Duodenal mucosa (tissue), 2 donors: ENCODE data around the gene PLA2G7.

Experiments
- H3K27ac ChIP-seq: one replicate; pipeline ENCODE4 v1.7.0; 2013; ENCODE audit warnings: low read depth, low read length
- H3K27me3 ChIP-seq, 2 donors: one replicate each; pipeline ENCODE4 v1.7.0; 2013; ENCODE audit warnings: low read length in 2 of 2, control low read depth in 1 of 2; ENCODE audit not compliant: insufficient read depth in 2 of 2, control insufficient read depth in 1 of 2
- H3K36me3 ChIP-seq, 2 donors: one replicate each; pipeline ENCODE4 v1.7.0; 2013; ENCODE audit warnings: low read length in 2 of 2, control low read depth in 1 of 2; ENCODE audit not compliant: insufficient read depth in 2 of 2, control insufficient read depth in 1 of 2
- H3K4me1 ChIP-seq, 2 donors: one replicate each; pipeline ENCODE4 v1.7.0; 2013; ENCODE audit warnings: low read length in 2 of 2, control low read depth in 1 of 2; ENCODE audit not compliant: insufficient read depth in 2 of 2, control insufficient read depth in 1 of 2
- H3K4me3 ChIP-seq, 2 donors: one replicate each; pipeline ENCODE4 v1.7.0; 2013; ENCODE audit warnings: low read length in 2 of 2, low read depth in 1 of 2
- H3K9ac ChIP-seq, 2 donors: one replicate each; pipeline ENCODE4 v1.7.0; 2013; ENCODE audit warnings: low read length in 2 of 2, low read depth in 1 of 2
- H3K9me3 ChIP-seq, 2 donors: one replicate each; pipeline ENCODE4 v1.7.0; 2013; ENCODE audit warnings: low read length in 2 of 2, control low read depth in 1 of 2; ENCODE audit not compliant: control insufficient read depth in 1 of 2

Gene PLA2G7

GRCh38 chr6:46690141-46690755 is 44.9 kb downstream of the PLA2G7 start:
- Histone ChIP-seq H3K27me3 (no peaks in the 10 kb centered on the region), H3K4me3 (no peak overlapping the region), H3K27ac (no peak overlapping the region), H3K36me3 (no peaks in the 10 kb centered on the region), H3K9me3 (no peaks in the 10 kb centered on the region), H3K4me1 (no peaks in the 10 kb centered on the region), H3K9ac (no peak overlapping the region)

- H3K27me3 ChIP-seq, result no peaks in the 10 kb centered on the region
- H3K9ac ChIP-seq, result no peak overlapping the region
- no peaks in the 10 kb centered on the region for H3K9me3 ChIP-seq
- H3K4me1 ChIP-seq, result no peaks in the 10 kb centered on the region
- H3K27ac ChIP-seq, result no peak overlapping the region
- H3K4me3 ChIP-seq, result no peak overlapping the region
- H3K36me3 ChIP-seq, result no peaks in the 10 kb centered on the region
Measured at GRCh38 chr6:46689657-46690056, 45.5 kb downstream of the PLA2G7 start.

DNA sequence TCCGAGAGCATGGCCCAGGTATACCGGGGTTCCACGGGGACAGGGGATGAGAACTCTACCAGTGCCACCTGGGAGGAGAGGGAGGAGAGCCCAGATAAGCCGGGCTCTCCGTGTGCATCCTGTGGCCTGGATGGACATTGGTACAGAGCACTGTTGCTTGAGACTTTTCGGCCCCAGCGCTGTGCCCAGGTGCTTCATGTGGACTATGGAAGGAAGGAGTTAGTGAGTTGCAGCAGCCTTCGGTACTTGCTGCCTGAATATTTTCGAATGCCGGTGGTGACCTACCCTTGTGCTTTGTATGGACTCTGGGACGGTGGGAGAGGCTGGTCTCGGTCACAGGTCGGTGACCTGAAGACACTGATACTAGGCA is 46.2 kb downstream of the PLA2G7 start:
- H3K36me3 ChIP-seq, result no peaks in the 10 kb centered on the region
- no peak overlapping the region for H3K27ac ChIP-seq
- no peaks in the 10 kb centered on the region for H3K27me3 ChIP-seq
- no peak overlapping the region for H3K9ac ChIP-seq
- no peaks in the 10 kb centered on the region for H3K4me1 ChIP-seq
- no peaks in the 10 kb centered on the region for H3K9me3 ChIP-seq
- H3K4me3 ChIP-seq, result no peak overlapping the region

DNA sequence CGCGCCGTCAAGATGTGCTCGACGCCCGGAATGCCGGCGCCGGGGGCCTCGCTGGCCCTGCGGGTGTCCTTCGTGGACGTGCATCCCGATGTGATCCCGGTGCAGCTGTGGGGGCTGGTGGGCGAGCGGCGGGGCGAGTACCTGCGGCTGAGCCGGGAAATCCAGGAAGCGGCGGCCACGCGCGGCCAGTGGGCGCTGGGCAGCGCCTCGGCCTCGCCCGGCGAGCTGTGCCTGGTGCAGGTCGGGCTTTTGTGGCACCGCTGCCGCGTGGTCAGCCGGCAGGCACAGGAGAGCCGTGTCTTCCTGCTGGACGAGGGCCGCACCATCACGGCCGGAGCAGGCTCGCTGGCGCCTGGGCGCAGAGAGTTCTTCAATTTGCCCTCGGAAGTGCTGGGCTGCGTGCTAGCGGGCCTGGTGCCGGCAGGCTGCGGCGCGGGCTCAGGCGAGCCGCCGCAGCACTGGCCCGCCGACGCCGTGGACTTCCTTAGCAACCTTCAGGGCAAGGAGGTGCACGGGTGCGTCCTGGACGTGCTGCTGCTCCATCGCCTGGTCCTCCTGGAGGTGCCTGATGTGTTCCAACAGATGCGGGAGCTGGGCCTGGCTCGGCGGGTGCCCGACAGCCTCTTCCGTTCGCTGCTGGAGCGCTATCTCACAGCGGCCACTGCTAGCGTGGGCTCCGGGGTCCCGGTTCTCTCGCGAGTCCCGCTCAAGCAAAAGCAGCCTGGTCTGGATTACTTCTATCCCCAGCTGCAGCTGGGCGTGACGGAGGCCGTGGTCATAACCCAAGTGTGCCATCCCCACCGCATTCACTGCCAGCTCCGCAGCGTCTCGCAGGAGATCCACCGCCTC is 46.8 kb downstream of the PLA2G7 start:
- H3K36me3 ChIP-seq, result no peaks in the 10 kb centered on the region
- H3K9ac ChIP-seq, result no peak overlapping the region
- no peak overlapping the region for H3K27ac ChIP-seq
- H3K9me3 ChIP-seq, result no peaks in the 10 kb centered on the region
- H3K4me3 ChIP-seq, result no peak overlapping the region
- H3K4me1 ChIP-seq, result no peaks in the 10 kb centered on the region
- H3K27me3 ChIP-seq, result no peaks in the 10 kb centered on the region

DNA sequence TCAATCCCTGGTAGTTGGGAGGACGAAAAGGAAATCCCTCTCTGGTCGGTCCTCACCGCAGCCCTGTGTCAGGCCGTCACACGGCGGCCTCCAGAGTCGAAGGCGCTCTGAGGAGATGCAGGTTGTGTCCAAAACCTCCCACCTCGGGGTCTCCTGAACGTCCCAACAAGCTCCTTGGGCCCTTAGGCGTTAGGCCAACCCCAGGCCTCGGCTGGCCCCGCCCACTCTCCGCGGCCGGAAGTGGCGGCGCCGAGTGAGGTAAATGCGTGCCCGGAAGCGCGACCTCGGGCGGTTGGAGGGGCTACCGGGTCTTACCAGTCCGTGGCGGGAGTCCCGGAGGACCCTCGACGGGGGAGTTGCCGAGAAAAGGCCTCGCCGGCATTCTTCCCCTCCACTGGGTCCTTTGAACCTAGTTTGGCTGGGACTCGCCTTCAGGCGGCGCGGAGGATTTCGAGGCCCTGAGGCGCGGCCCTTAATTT is 47.5 kb downstream of the PLA2G7 start, which contains the start of gene TDRD6:
TSS of gene TDRD6 (plus strand) at position 267 of the 479 bp plus-strand sequence. CDS start 244 bp downstream, outside the sequence.
- Histone ChIP-seq H3K9ac (no peak within 1 kb of the TSS), H3K27ac (no peak within 1 kb of the TSS), H3K27me3 (no peaks in the 10 kb centered on the region), H3K4me3 (no peak within 1 kb of the TSS), H3K9me3 (no peaks in the 10 kb centered on the region), H3K36me3 (no peaks in the 10 kb centered on the region), H3K4me1 (no peaks in the 10 kb centered on the region)

DNA sequence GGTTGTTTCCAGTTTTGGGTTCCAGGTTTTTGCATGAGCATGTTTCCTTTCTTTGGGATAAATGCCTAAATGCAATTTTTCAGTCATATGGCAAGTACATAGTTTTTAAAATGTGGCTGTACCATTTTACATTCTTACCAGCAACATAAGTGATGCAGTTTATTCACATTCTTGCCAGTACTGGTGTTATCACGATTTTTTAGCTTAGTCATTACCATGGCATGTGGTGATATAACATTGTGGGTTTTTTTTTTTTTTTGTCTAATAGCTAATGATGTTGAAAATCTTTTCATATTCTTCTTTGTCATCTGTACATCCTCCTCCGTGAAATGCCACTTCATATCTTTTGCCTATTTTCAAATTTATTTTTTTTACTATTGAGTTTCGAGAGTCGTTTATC is 50.4 kb downstream of the PLA2G7 start:
- H3K4me3 ChIP-seq, result no peak overlapping the region

GRCh38 chr6:46677314-46677654 is 57.9 kb downstream of the PLA2G7 start:
- H3K9ac ChIP-seq, result no peak overlapping the region
- H3K4me1 ChIP-seq, result no peaks in the 10 kb centered on the region
- H3K27me3 ChIP-seq, result no peaks in the 10 kb centered on the region
- no peak overlapping the region for H3K4me3 ChIP-seq
- H3K27ac ChIP-seq, result no peak overlapping the region
- no peaks in the 10 kb centered on the region for H3K9me3 ChIP-seq
- no peaks in the 10 kb centered on the region for H3K36me3 ChIP-seq

More for the DNA sequence above, 50.4 kb downstream of the PLA2G7 start:
- Histone ChIP-seq H3K4me1 (no peaks in the 10 kb centered on the region), H3K9ac (no peak overlapping the region), H3K36me3 (no peaks in the 10 kb centered on the region), H3K27ac (no peak overlapping the region), H3K9me3 (no peaks in the 10 kb centered on the region), H3K27me3 (no peaks in the 10 kb centered on the region)

GRCh38 chr6:46676604-46677313 is 58.4 kb downstream of the PLA2G7 start:
- no peak overlapping the region for H3K27ac ChIP-seq
- H3K27me3 ChIP-seq, result no peaks in the 10 kb centered on the region
- no peaks in the 10 kb centered on the region for H3K36me3 ChIP-seq
- H3K9ac ChIP-seq, result no peak overlapping the region
- no peaks in the 10 kb centered on the region for H3K4me1 ChIP-seq
- H3K4me3 ChIP-seq, result no peak overlapping the region
- H3K9me3 ChIP-seq, result no peaks in the 10 kb centered on the region

DNA sequence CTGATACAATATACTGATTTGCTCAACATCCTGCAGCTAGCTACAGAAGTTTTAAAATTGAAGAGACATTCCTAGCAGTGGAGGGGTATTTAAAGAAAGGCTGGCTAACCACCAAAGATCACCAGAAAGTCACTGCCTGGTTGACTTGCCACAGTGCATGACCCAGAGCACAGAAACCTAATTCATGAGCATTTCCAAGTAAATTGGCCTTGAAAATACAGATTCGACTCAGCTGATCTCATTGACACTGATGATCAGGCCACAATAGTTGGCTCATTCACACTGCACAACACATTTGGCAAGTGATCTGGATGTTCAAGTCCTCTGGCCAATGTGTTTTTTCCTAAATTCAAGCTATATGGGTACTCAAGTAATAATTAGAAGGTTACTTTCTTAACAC is 60.8 kb downstream of the PLA2G7 start:
- no peak overlapping the region for H3K9ac ChIP-seq
- no peaks in the 10 kb centered on the region for H3K4me1 ChIP-seq
- no peaks in the 10 kb centered on the region for H3K9me3 ChIP-seq
- H3K27ac ChIP-seq, result no peak overlapping the region
- H3K36me3 ChIP-seq, result no peaks in the 10 kb centered on the region
- no peaks in the 10 kb centered on the region for H3K27me3 ChIP-seq
- no peak overlapping the region for H3K4me3 ChIP-seq

GRCh38 chr6:46667377-46667776 is 67.8 kb downstream of the PLA2G7 start:
- Histone ChIP-seq H3K9ac (no peak overlapping the region), H3K27me3 (no peaks in the 10 kb centered on the region), H3K27ac (no peak overlapping the region), H3K4me1 (no peaks in the 10 kb centered on the region), H3K36me3 (no peaks in the 10 kb centered on the region), H3K4me3 (no peak overlapping the region), H3K9me3 (no peaks in the 10 kb centered on the region)
